Gastroesophageal sphincter (tissue), 4 donors: ENCODE results near the gene NPC1. TPM values are rescaled to one million over a fixed set of nuclear protein-coding genes. Genes with fewer than 3 reads are reported as not detected.
"Not testable (repeated sequence)": the region's sequence is repeated elsewhere in the genome, so short reads cannot be mapped to it uniquely, and the experiment has no call there.

Experiments used
- ATAC-seq: fragments of 150-250 bp; one replicate; pipeline ENCODE4 v1.9.1; 2016; ENCODE audit warnings: mild to moderate bottlenecking, moderate library complexity
- H3K27ac ChIP-seq, 4 donors: fragments of 200-600 bp; sonication (generic) in 3 of 4; 1 replicate in 3 of 4; 2 replicates in 1 of 4; pipeline ENCODE4 v1.5.1; 2016 to 2019
- H3K27me3 ChIP-seq: fragments of 200-600 bp; sonication (generic); one replicate; pipeline ENCODE4 v1.5.1; 2019
- H3K36me3 ChIP-seq, 2 donors: fragments of 200-600 bp; sonication (generic); one replicate each; pipeline ENCODE4 v1.5.1; 2019; ENCODE audit warnings: control low read depth in 1 of 2
- H3K4me1 ChIP-seq, 3 donors: fragments of 200-600 bp; sonication (generic); 1 replicate in 2 of 3; 2 replicates in 1 of 3; pipeline ENCODE4 v1.5.1; 2016 to 2019; ENCODE audit warnings: control low read depth in 2 of 3
- H3K4me3 ChIP-seq, 2 donors: fragments of 200-600 bp; sonication (generic); one replicate each; pipeline ENCODE4 v1.5.1; 2019; ENCODE audit warnings: mild to moderate bottlenecking in 1 of 2, moderate library complexity in 1 of 2
- H3K9me3 ChIP-seq, 3 donors: fragments of 200-600 bp; sonication (generic); one replicate each; pipeline ENCODE4 v1.5.1; 2017 to 2019; ENCODE audit warnings: control low read depth in 2 of 3
- EP300 ChIP-seq: sonication (generic); formaldehyde crosslinking; IDR thresholded peaks from one replicate; pipeline ENCODE4 v1.6.1; 2017; ENCODE audit warnings: antibody characterized with exemption, mild to moderate bottlenecking
- POLR2A ChIP-seq, 2 donors: fragments of 450-650 bp; IDR thresholded peaks; one replicate each; pipeline ENCODE4 v1.6.1; 2017; ENCODE audit warnings: antibody characterized with exemption in 2 of 2, mild to moderate bottlenecking in 2 of 2, moderate library complexity in 1 of 2
- POLR2AphosphoS5 ChIP-seq: sonication (generic); formaldehyde crosslinking; IDR thresholded peaks from one replicate; pipeline ENCODE4 v1.6.1; 2017; ENCODE audit warnings: antibody characterized with exemption
- WGBS, 2 donors: methylation state at CpG; one replicate each; pipeline ENCODE4 v1.1.5; 2018; ENCODE audit warnings: low coverage in 1 of 2; 5-methylcytosine and 5-hydroxymethylcytosine counted together
- total RNA-seq, 4 donors: library from RNA; depleted of rRNA; stranded (reverse); fragments of >200 nt; gene quantifications; one replicate each; pipeline ENCODE4 v1.1.0, GENCODE V29; 2016
- TF ChIP-seq, protein P1 (sequence below), 4 experiments: fragments of 200-600 bp in 2 of 4; fragments of 450-650 bp in 2 of 4; sonication (generic) in 1 of 4; IDR thresholded peaks; one replicate each; pipeline ENCODE4 v1.5.1; 2017 to 2019; ENCODE audit warnings: antibody characterized with exemption in 4 of 4, mild to moderate bottlenecking in 2 of 4, moderate library complexity in 2 of 4

NPC1 gene
- total RNA-seq, 4 donors from 2014 or later: 35.6 to 63.2 (median 51.9) TPM

DNA sequence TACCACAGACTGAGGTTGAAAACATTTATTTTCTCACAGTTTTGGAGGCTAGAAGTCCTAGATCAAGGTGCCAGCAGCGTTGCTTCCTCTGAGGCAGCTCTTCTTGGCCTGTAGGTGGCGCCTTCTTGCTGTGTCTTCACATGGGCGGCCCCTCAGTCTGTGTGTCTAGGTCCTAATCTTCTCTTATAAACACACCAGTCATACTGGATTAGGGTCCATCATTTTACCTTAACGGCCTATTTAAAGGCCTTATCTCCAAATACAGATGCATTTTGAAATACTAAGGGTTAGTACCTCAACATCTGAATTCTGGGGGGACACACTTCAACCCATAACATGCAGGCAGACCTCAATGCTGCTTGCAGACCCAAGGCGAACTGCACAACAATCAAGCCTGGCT is 87.4 kb downstream of the NPC1 start:
- ATAC-seq: no peak
- WGBS, 2 donors: 17 to 32% methylated on average over 4 to 5 of the region's 5 CpGs
- Histone ChIP-seq H3K9me3 (no peaks in the 10 kb centered on the region), H3K27me3 (no peaks in the 10 kb centered on the region), H3K27ac (no peak overlapping the region), H3K36me3 (no peaks in the 10 kb centered on the region), H3K4me1 (peaks cover 0 to 10% (median 3%) of the 10 kb centered on the region in 3 donors), H3K4me3 (no peak overlapping the region)
- TF ChIP-seq POLR2AphosphoS5 (no peak), EP300 (no peak), POLR2A (IDR thresholded peaks at IDR 0.05) (no peak)
- TF ChIP-seq, protein P1, sequence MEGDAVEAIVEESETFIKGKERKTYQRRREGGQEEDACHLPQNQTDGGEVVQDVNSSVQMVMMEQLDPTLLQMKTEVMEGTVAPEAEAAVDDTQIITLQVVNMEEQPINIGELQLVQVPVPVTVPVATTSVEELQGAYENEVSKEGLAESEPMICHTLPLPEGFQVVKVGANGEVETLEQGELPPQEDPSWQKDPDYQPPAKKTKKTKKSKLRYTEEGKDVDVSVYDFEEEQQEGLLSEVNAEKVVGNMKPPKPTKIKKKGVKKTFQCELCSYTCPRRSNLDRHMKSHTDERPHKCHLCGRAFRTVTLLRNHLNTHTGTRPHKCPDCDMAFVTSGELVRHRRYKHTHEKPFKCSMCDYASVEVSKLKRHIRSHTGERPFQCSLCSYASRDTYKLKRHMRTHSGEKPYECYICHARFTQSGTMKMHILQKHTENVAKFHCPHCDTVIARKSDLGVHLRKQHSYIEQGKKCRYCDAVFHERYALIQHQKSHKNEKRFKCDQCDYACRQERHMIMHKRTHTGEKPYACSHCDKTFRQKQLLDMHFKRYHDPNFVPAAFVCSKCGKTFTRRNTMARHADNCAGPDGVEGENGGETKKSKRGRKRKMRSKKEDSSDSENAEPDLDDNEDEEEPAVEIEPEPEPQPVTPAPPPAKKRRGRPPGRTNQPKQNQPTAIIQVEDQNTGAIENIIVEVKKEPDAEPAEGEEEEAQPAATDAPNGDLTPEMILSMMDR (IDR thresholded peaks at IDR 0.05): peak; percentile 41 to 69 (median 53)

DNA sequence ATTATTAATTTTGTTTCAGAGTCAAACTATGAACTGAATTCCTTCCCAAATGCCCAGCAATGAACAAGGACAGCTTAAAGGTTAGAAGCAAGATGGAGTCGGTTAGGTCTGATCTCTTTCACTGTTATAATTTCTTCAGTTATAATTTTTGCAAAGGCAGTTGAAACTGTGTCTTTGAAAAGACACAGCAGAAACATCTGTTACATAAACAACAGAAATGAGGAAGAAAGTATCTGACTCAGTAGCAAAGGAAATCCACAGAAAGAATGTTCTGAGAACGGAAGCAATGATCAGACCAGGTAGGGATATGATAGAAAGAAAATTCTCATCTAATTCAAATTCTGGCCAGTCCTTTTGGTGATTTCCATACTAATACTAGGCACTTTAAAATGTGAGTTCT is 88.2 kb downstream of the NPC1 start:
- TF ChIP-seq, protein P1 (IDR thresholded peaks at IDR 0.05): no peak
- no peak for TF ChIP-seq POLR2AphosphoS5
- TF ChIP-seq POLR2A (IDR thresholded peaks at IDR 0.05): no peak
- no peak for TF ChIP-seq EP300
- ATAC-seq: no peak

GRCh38 chr18:23495723-23496440 is 90.4 kb downstream of the NPC1 start:
- no peak overlapping the region for H3K4me3 ChIP-seq
- H3K4me1 ChIP-seq: no peaks in the 10 kb centered on the region
- no peaks in the 10 kb centered on the region for H3K9me3 ChIP-seq
- H3K27ac ChIP-seq: no peak overlapping the region
- TF ChIP-seq POLR2A (IDR thresholded peaks at IDR 0.05) (no peak), POLR2AphosphoS5 (no peak), EP300 (no peak)
- TF ChIP-seq, protein P1 (IDR thresholded peaks at IDR 0.05): no peak
- H3K27me3 ChIP-seq: no peaks in the 10 kb centered on the region
- WGBS, 2 donors: 52 to 55% methylated on average over 7 to 11 of the region's 12 CpGs
- no peak for ATAC-seq
- no peaks in the 10 kb centered on the region for H3K36me3 ChIP-seq

More for the DNA sequence above, 88.2 kb downstream of the NPC1 start:
- Histone ChIP-seq H3K36me3 (no peaks in the 10 kb centered on the region), H3K9me3 (no peaks in the 10 kb centered on the region), H3K4me3 (no peak overlapping the region), H3K4me1 (peaks cover 0 to 9% (median 3%) of the 10 kb centered on the region in 3 donors), H3K27me3 (no peaks in the 10 kb centered on the region), H3K27ac (no peak overlapping the region)
- WGBS, 2 donors: 74 to 76% methylated on average over 2 of the region's 2 CpGs

- TF ChIP-seq, protein P1 (IDR thresholded peaks at IDR 0.05): no peak
- no peak for TF ChIP-seq POLR2AphosphoS5
- no peak for TF ChIP-seq POLR2A (IDR thresholded peaks at IDR 0.05)
- TF ChIP-seq EP300: no peak
- no peaks in the 10 kb centered on the region for H3K36me3 ChIP-seq
- no peak for ATAC-seq
- no peaks in the 10 kb centered on the region for H3K27me3 ChIP-seq
- no peak overlapping the region for H3K27ac ChIP-seq
- H3K9me3 ChIP-seq: no peaks in the 10 kb centered on the region
- WGBS, 2 donors: 80 to 93% methylated on average over 1 of the region's 1 CpG
- H3K4me3 ChIP-seq: no peak overlapping the region
- H3K4me1 ChIP-seq: no peaks in the 10 kb centered on the region
These were observed 91.3 kb downstream of the NPC1 start for GRCh38 chr18:23494992-23495391.

- no peak overlapping the region for H3K4me3 ChIP-seq
- WGBS, 2 donors: 100% methylated on average over 1 of the region's 1 CpG
- TF ChIP-seq, protein P1 (IDR thresholded peaks at IDR 0.05): no peak
- no peak for TF ChIP-seq POLR2A (IDR thresholded peaks at IDR 0.05)
- TF ChIP-seq POLR2AphosphoS5: no peak
- TF ChIP-seq EP300: no peak
- peaks cover 0 to 1% (median 0%) of the 10 kb centered on the region in 3 donors for H3K4me1 ChIP-seq
- no peaks in the 10 kb centered on the region for H3K36me3 ChIP-seq
- H3K9me3 ChIP-seq: no peaks in the 10 kb centered on the region
- no peaks in the 10 kb centered on the region for H3K27me3 ChIP-seq
- ATAC-seq: no peak
- no peak overlapping the region for H3K27ac ChIP-seq
These were observed 92.7 kb downstream of the NPC1 start for GRCh38 chr18:23493654-23494053.

DNA sequence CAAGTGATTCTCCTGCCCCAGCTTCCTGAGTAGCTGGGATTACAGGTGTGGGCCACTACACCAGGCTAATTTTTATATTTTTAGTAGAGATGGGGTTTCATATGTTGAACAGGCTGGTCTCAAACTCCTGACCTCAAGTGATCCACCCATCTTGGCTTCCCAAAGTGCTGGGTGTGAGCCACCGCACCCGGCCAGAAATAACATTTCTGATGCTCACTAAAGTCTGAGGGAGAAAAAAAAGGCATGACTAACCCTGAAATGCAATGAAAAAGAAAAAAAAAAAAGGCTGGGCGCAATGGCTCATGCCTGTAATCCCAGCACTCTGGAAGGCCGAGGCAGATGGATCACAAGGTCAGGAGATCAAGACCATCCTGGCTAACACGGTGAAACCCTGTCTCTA is 96.7 kb downstream of the NPC1 start:
- not testable (repeated sequence) for H3K27me3 ChIP-seq, ATAC-seq, H3K27ac ChIP-seq, H3K4me3 ChIP-seq, H3K36me3 ChIP-seq, H3K9me3 ChIP-seq
- WGBS, 2 donors: 58% methylated on average over 5 of the region's 5 CpGs; no CpG with 5 or more reads in 1 of the 2 donors
- H3K4me1 ChIP-seq: peaks cover 0 to 22% (median 6%) of the 10 kb centered on the region in 3 donors
